Measurements from ENCODE around the gene VAC14. TPM values are rescaled to one million over a fixed set of nuclear protein-coding genes. Genes with fewer than 3 reads are reported as not detected.
A peak's percentile ranks its signal among the peaks of the same experiment; 100 is the strongest.

Gene VAC14
- polyA plus RNA-seq, 3 donors = 20.7 to 49.4 (median 31.1) TPM

DNA sequence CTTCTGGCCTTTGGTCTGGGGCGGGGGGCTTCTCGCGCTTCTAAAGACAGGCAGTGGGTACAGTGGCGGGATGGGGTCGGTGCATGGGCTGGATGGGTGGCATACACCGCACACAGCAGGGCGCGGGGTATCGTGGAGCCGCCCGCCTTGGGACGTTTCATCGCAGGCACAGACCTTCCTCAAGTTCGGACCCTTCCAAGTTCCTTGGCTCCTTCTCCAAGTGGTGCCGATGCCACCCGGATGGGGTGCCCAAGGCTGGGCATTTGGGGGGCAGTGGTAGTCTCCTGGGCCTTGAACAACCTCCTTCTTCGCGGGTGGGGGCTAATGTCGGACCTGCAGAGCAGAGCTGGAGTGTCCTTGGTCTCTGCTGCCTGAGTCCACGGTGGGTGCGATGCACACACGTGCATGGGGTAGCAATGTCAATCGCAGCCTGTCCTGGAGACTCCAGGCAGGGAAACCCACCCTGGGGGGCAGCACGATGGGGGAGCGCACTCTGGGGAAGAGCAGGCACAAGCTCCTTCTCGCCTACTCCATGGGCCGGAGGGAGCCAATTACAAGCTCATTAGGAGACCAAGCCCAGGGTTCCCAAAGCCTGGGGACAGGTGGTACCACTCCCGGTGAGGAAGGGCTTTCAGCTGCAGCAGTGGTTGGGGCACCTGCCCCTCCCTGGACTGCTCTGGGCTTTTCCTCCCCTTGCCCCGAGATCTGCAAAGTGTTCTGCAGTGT lies 114.4 kb downstream of the VAC14 start:
- no peaks in the 10 kb centered on the region for H3K79me2 ChIP-seq (ENCODE audit: insufficient read depth, low read length)
- no peak for TF ChIP-seq CTCF (IDR thresholded peaks at IDR 0.05)
- no peak for DNase-seq
- intact Hi-C loops (cut with micrococcal nuclease) = no loop called here
- no peaks in the 10 kb centered on the region for H3K9me3 ChIP-seq (replicated peaks in 1 of 2; ENCODE audit: control insufficient read depth in 1 of 2, insufficient read depth in 1 of 2, low read length in 2 of 2)
- Mint-ChIP-seq H3K4me1 (peaks cover 8% of the 10 kb centered on the region), H3K27ac (peak overlapping the region in 1 of 7 donors; percentile 35), H3K4me3 (peak overlapping the region; percentile 71 to 83), H3K27me3 (ENCODE audit: low read depth in 3 of 3) (peaks cover 15 to 32% (median 19%) of the 10 kb centered on the region in 3 donors), H3K36me3 (peaks cover 12 to 29% of the 10 kb centered on the region in 2 donors), H3K9me3 (peaks cover 0 to 3% (median 2%) of the 10 kb centered on the region in 7 donors)
- 75% methylated on average over 29 of the region's 29 CpGs for WGBS (ENCODE audit: insufficient coverage)
- H2AFZ ChIP-seq (ENCODE audit: insufficient read depth, low read depth, low read length, poor library complexity, severe bottlenecking) = no peak overlapping the region
- H3K27ac ChIP-seq (ENCODE audit: low read depth in 1 of 2, low read length in 2 of 2) = no peak overlapping the region
- peaks cover 4 to 16% of the 10 kb centered on the region in 2 donors for H3K36me3 ChIP-seq (replicated peaks in 1 of 2; ENCODE audit: control insufficient read depth in 1 of 2, insufficient read depth in 2 of 2, low read length in 2 of 2)
- H3K4me3 ChIP-seq (replicated peaks in 1 of 3; ENCODE audit: low read depth in 2 of 3, low read length in 3 of 3) = no peak overlapping the region
- H4K20me1 ChIP-seq (ENCODE audit: insufficient read depth, low read length) = peaks cover 10% of the 10 kb centered on the region
- H3K4me2 ChIP-seq (replicated peaks; ENCODE audit: extremely low read depth, low read length, poor library complexity, severe bottlenecking) = peak overlapping the region; percentile 45
- peaks cover 4 to 10% of the 10 kb centered on the region in 2 donors for H3K4me1 ChIP-seq (ENCODE audit: control insufficient read depth in 1 of 2, insufficient read depth in 2 of 2, low read length in 2 of 2)
- peaks cover 4 to 21% of the 10 kb centered on the region in 2 donors for H3K27me3 ChIP-seq (ENCODE audit: control insufficient read depth in 2 of 2, insufficient read depth in 2 of 2, low read length in 2 of 2)
- H3K9ac ChIP-seq (ENCODE audit: insufficient read depth, low read length, poor library complexity, severe bottlenecking) = no peak overlapping the region

DNA sequence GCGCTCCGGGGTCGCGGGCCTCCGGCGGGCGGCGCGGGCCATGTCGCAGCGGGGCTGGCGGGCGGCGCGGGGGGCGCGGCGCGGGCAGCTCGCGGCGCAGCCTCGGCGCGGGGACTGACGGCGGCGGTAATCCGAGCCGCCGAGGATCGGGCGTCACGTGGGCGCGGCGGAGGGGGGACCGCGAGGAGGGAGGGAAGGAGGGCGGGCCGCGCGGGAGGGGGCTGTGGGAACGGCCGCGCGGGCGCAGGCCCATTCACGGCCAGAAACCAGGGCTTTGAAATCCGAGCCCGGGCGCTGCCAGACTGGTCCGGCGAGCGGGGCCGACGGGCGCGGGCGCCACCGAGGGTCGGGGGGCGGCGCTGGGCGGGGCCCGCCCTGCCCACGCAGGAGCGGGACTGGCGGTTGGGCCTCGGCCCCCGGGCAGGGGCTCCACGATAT lies 115.0 kb downstream of the VAC14 start, which contains the start of gene MTSS2:
Gene MTSS2 (minus strand): TSS at position 116 of the 438 bp plus-strand sequence. CDS start 262 bp downstream, outside the sequence.
- Mint-ChIP-seq H3K4me3 (peak within 1 kb of the TSS; percentile 71 to 83), H3K27ac (peak within 1 kb of the TSS in 1 of 7 donors; percentile 35), H3K36me3 (peaks cover 12 to 28% of the 10 kb centered on the region in 2 donors), H3K4me1 (peaks cover 8% of the 10 kb centered on the region), H3K27me3 (ENCODE audit: low read depth in 3 of 3) (peaks cover 15 to 32% (median 19%) of the 10 kb centered on the region in 3 donors), H3K9me3 (peaks cover 0 to 3% (median 2%) of the 10 kb centered on the region in 7 donors)
- Histone ChIP-seq H3K4me3 (replicated peaks in 1 of 3; ENCODE audit: low read depth in 2 of 3, low read length in 3 of 3) (no peak within 1 kb of the TSS), H3K9ac (ENCODE audit: insufficient read depth, low read length, poor library complexity, severe bottlenecking) (no peak within 1 kb of the TSS), H3K9me3 (replicated peaks in 1 of 2; ENCODE audit: control insufficient read depth in 1 of 2, insufficient read depth in 1 of 2, low read length in 2 of 2) (no peaks in the 10 kb centered on the region), H4K20me1 (ENCODE audit: insufficient read depth, low read length) (peaks cover 10% of the 10 kb centered on the region), H3K4me1 (ENCODE audit: control insufficient read depth in 1 of 2, insufficient read depth in 2 of 2, low read length in 2 of 2) (peaks cover 4 to 10% of the 10 kb centered on the region in 2 donors), H3K27ac (ENCODE audit: low read depth in 1 of 2, low read length in 2 of 2) (no peak within 1 kb of the TSS), H3K4me2 (replicated peaks; ENCODE audit: extremely low read depth, low read length, poor library complexity, severe bottlenecking) (peak within 1 kb of the TSS; percentile 45), H3K79me2 (ENCODE audit: insufficient read depth, low read length) (no peaks in the 10 kb centered on the region), H2AFZ (ENCODE audit: insufficient read depth, low read depth, low read length, poor library complexity, severe bottlenecking) (no peak within 1 kb of the TSS), H3K36me3 (replicated peaks in 1 of 2; ENCODE audit: control insufficient read depth in 1 of 2, insufficient read depth in 2 of 2, low read length in 2 of 2) (peaks cover 4 to 12% of the 10 kb centered on the region in 2 donors), H3K27me3 (ENCODE audit: control insufficient read depth in 2 of 2, insufficient read depth in 2 of 2, low read length in 2 of 2) (peaks cover 4 to 21% of the 10 kb centered on the region in 2 donors)
- WGBS (ENCODE audit: insufficient coverage) = under 1% methylated on average over 71 of the region's 72 CpGs
- TF ChIP-seq CTCF (IDR thresholded peaks at IDR 0.05) = no peak
- intact Hi-C loops (cut with micrococcal nuclease) = no loop called here
- no peak for DNase-seq
